Astrocyte (in vitro differentiated cells and primary cell): ENCODE measurements around the gene ME1. TPM values are rescaled to one million over a fixed set of nuclear protein-coding genes. Genes with fewer than 3 reads are reported as not detected.
A peak's percentile ranks its signal among the peaks of the same experiment; 100 is the strongest.

Source experiments
- DNase-seq: peaks from one replicate; pipeline ENCODE4 v3.0.0-alpha.2; 2010; ENCODE audit warnings: low read depth
- FAIRE-seq: peaks from 2 replicates; lab custom pipeline; 2011; peaks lifted over from hg19 to GRCh38; lab: Jason Lieb, UNC
- H2AFZ ChIP-seq: 2 replicates; pipeline ENCODE4 v1.6.0; 2012; ENCODE audit warnings: low read depth, low read length, inconsistent platforms
- H3K27ac ChIP-seq: 2 replicates; pipeline ENCODE4 v1.5.1; 2011; ENCODE audit warnings: low read depth, low read length, inconsistent platforms
- H3K27me3 ChIP-seq: 2 replicates; pipeline ENCODE4 v1.6.0; 2011; ENCODE audit warnings: low read length, inconsistent platforms; ENCODE audit not compliant: insufficient read depth
- H3K36me3 ChIP-seq: 2 replicates; pipeline ENCODE4 v1.5.1; 2011; ENCODE audit warnings: low read length, inconsistent platforms; ENCODE audit not compliant: insufficient read depth
- H3K4me1 ChIP-seq: 2 replicates; pipeline ENCODE4 v1.5.1; 2011; ENCODE audit warnings: low read length, inconsistent platforms; ENCODE audit not compliant: insufficient read depth
- H3K4me2 ChIP-seq: 2 replicates; pipeline ENCODE4 v1.6.0; 2012; ENCODE audit warnings: low read length, inconsistent platforms
- H3K4me3 ChIP-seq: 2 replicates; pipeline ENCODE4 v1.5.1; 2011; ENCODE audit warnings: low read depth, mild to moderate bottlenecking, low read length, inconsistent platforms; ENCODE audit not compliant: insufficient read depth
- H3K79me2 ChIP-seq: 2 replicates; pipeline ENCODE4 v1.6.0; 2012; ENCODE audit warnings: mild to moderate bottlenecking, low read length, inconsistent platforms; ENCODE audit not compliant: insufficient read depth
- H3K9ac ChIP-seq: 2 replicates; pipeline ENCODE4 v1.6.0; 2012; ENCODE audit warnings: mild to moderate bottlenecking, low read length, inconsistent platforms
- H3K9me3 ChIP-seq: 2 replicates; pipeline ENCODE4 v1.5.1; 2012; ENCODE audit warnings: low read depth, mild to moderate bottlenecking, low read length, inconsistent platforms; ENCODE audit not compliant: insufficient read depth
- H4K20me1 ChIP-seq: 2 replicates; pipeline ENCODE4 v1.6.0; 2012; ENCODE audit warnings: low read length, inconsistent platforms; ENCODE audit not compliant: insufficient read depth
- H3K27ac Mint-ChIP-seq: one replicate; pipeline ENCODE4 v1.8.0; 2021; ENCODE audit warnings: mild to moderate bottlenecking, mixed read lengths; ENCODE audit not compliant: unreplicated experiment
- H3K27me3 Mint-ChIP-seq: one replicate; pipeline ENCODE4 v1.8.0; 2021; ENCODE audit warnings: low read depth, mixed read lengths; ENCODE audit not compliant: unreplicated experiment
- H3K36me3 Mint-ChIP-seq: one replicate; pipeline ENCODE4 v1.8.0; 2021; ENCODE audit warnings: low read depth, mixed read lengths; ENCODE audit not compliant: unreplicated experiment
- H3K4me1 Mint-ChIP-seq: one replicate; pipeline ENCODE4 v1.8.0; 2021; ENCODE audit warnings: low read depth, mixed read lengths; ENCODE audit not compliant: unreplicated experiment
- H3K4me3 Mint-ChIP-seq: one replicate; pipeline ENCODE4 v1.8.0; 2021; ENCODE audit warnings: mild to moderate bottlenecking, moderate library complexity, mixed read lengths; ENCODE audit not compliant: unreplicated experiment
- H3K9me3 Mint-ChIP-seq: one replicate; pipeline ENCODE4 v1.8.0; 2021; ENCODE audit warnings: mild to moderate bottlenecking, mixed read lengths; ENCODE audit not compliant: unreplicated experiment
- EZH2 ChIP-seq: IDR thresholded peaks from 2 replicates; pipeline ENCODE4 v1.6.1; 2012; ENCODE audit warnings: mild to moderate bottlenecking, low read length, inconsistent platforms; ENCODE audit not compliant: insufficient read depth
- total RNA-seq: library from RNA; stranded (reverse); gene quantifications from 2 replicates; pipeline ENCODE4 v1.2.1, GENCODE V29; 2021
- TF ChIP-seq, protein P1 (sequence below): IDR thresholded peaks from 2 replicates; pipeline ENCODE4 v1.5.1; 2011; ENCODE audit warnings: low read depth, mild to moderate bottlenecking, inconsistent platforms, low read length, moderate library complexity; ENCODE audit not compliant: insufficient read depth

Gene ME1
- total RNA-seq, 1 donor from 2014 or later: 38.5 TPM

DNA sequence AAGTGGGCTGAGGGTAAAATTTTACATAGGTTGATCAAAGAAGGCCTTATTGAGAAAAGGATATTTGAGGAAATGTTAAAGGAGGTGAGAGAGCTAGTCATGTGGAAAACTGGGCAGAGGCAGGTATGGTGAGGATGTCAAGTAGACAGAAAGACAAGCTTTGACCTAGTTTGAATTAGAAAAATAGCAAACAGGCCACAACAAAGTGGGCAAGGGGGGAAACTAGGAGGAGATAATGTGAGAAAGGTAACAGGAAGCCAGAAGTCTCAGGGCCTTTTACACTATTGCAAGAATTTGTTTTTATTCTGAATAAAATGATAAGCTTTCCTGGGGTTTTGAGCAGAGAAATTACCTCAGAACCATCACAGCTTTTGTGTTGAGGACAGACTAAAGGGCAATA lies 122.0 kb downstream of the ME1 start:
- peak overlapping the region; percentile 55 for H3K27ac Mint-ChIP-seq
- no peak for TF ChIP-seq EZH2
- TF ChIP-seq, protein P1, sequence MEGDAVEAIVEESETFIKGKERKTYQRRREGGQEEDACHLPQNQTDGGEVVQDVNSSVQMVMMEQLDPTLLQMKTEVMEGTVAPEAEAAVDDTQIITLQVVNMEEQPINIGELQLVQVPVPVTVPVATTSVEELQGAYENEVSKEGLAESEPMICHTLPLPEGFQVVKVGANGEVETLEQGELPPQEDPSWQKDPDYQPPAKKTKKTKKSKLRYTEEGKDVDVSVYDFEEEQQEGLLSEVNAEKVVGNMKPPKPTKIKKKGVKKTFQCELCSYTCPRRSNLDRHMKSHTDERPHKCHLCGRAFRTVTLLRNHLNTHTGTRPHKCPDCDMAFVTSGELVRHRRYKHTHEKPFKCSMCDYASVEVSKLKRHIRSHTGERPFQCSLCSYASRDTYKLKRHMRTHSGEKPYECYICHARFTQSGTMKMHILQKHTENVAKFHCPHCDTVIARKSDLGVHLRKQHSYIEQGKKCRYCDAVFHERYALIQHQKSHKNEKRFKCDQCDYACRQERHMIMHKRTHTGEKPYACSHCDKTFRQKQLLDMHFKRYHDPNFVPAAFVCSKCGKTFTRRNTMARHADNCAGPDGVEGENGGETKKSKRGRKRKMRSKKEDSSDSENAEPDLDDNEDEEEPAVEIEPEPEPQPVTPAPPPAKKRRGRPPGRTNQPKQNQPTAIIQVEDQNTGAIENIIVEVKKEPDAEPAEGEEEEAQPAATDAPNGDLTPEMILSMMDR: no peak

DNA sequence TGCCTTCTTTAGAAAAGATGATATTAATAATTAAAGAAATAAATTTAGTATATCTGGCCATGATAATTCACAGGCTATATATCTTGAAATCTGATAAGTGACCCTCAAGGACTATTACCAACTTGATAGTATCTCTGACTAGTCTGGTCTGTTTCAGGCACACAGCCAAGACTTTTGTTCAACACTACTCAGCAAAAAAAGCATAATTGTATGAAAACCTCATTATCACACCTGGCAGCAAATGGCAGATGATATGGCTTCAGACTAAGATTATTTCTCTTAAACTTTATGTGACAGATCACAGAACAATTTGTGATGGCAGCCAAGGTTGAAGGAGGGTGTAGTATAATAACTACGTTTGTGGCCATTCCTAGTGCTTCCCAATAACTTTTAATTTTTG lies 123.0 kb downstream of the ME1 start:
- DNase-seq: no peak
- H3K27ac Mint-ChIP-seq: no peak overlapping the region
- Histone ChIP-seq H2AFZ (no peak overlapping the region), H3K4me2 (no peak overlapping the region), H4K20me1 (no peaks in the 10 kb centered on the region), H3K4me1 (peaks cover 6% of the 10 kb centered on the region), H3K27ac (no peak overlapping the region), H3K79me2 (no peaks in the 10 kb centered on the region), H3K9me3 (no peaks in the 10 kb centered on the region), H3K27me3 (no peaks in the 10 kb centered on the region), H3K4me3 (no peak overlapping the region), H3K9ac (no peak overlapping the region), H3K36me3 (no peaks in the 10 kb centered on the region)
- H3K4me3 Mint-ChIP-seq: no peak overlapping the region
- no peak for FAIRE-seq
- no peaks in the 10 kb centered on the region for H3K27me3 Mint-ChIP-seq
- no peak for TF ChIP-seq EZH2
- TF ChIP-seq, protein P1: no peak
- peaks cover 6% of the 10 kb centered on the region for H3K36me3 Mint-ChIP-seq
- H3K4me1 Mint-ChIP-seq: peaks cover 27% of the 10 kb centered on the region
- H3K9me3 Mint-ChIP-seq: no peaks in the 10 kb centered on the region

More for the DNA sequence above, 122.0 kb downstream of the ME1 start:
- H3K4me3 Mint-ChIP-seq: no peak overlapping the region
- Histone ChIP-seq H3K36me3 (no peaks in the 10 kb centered on the region), H3K4me2 (no peak overlapping the region), H3K27me3 (no peaks in the 10 kb centered on the region), H3K27ac (no peak overlapping the region), H3K4me3 (no peak overlapping the region), H2AFZ (no peak overlapping the region), H3K9ac (no peak overlapping the region), H3K9me3 (no peaks in the 10 kb centered on the region), H4K20me1 (no peaks in the 10 kb centered on the region), H3K79me2 (no peaks in the 10 kb centered on the region), H3K4me1 (peaks cover 6% of the 10 kb centered on the region)
- H3K4me1 Mint-ChIP-seq: peaks cover 27% of the 10 kb centered on the region
- FAIRE-seq (no peak), DNase-seq (no peak)
- no peaks in the 10 kb centered on the region for H3K9me3 Mint-ChIP-seq
- H3K27me3 Mint-ChIP-seq: no peaks in the 10 kb centered on the region
- peaks cover 8% of the 10 kb centered on the region for H3K36me3 Mint-ChIP-seq

DNA sequence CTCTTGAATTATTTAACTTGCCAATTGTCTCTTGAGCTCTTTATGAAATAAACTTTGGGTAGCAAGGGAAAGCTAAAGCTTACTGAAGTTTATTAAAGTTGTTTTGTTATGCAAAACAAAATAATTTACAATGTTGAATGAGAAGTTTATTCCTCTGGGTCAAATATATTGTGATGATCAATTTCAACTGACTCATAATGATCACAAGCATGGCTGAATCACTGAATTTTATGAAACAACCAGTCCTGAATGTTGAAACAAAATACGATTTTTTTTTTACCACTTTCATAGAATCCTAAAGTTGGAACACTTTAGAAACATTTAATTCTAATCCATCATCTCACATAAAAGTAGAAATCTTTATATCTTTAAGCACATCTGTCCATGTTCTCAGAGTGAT lies 127.4 kb downstream of the ME1 start:
- FAIRE-seq (no peak), DNase-seq (no peak)
- Histone ChIP-seq H3K9me3 (no peaks in the 10 kb centered on the region), H3K27ac (no peak overlapping the region), H3K4me3 (no peak overlapping the region), H3K4me2 (no peak overlapping the region), H3K27me3 (no peaks in the 10 kb centered on the region), H2AFZ (no peak overlapping the region), H3K79me2 (no peaks in the 10 kb centered on the region), H3K36me3 (no peaks in the 10 kb centered on the region), H3K4me1 (no peaks in the 10 kb centered on the region), H4K20me1 (no peaks in the 10 kb centered on the region), H3K9ac (no peak overlapping the region)
- no peak overlapping the region for H3K4me3 Mint-ChIP-seq
- TF ChIP-seq, protein P1: no peak
- TF ChIP-seq EZH2: no peak
- no peaks in the 10 kb centered on the region for H3K9me3 Mint-ChIP-seq
- no peaks in the 10 kb centered on the region for H3K27me3 Mint-ChIP-seq
- H3K36me3 Mint-ChIP-seq: peaks cover 1% of the 10 kb centered on the region
- peaks cover 2% of the 10 kb centered on the region for H3K4me1 Mint-ChIP-seq
- H3K27ac Mint-ChIP-seq: no peak overlapping the region
